Endometrium (tissue), 2 donors: Measurements from ENCODE around the gene TM7SF3.
"Not testable (repeated sequence)": the region's sequence is repeated elsewhere in the genome, so short reads cannot be mapped to it uniquely, and the experiment has no call there.

Experiments
- FAIRE-seq: peaks from 2 replicates; lab custom pipeline; 2012; peaks lifted over from hg19 to GRCh38; lab: Jason Lieb, UNC
- donor health status: control.
- donor health status: control.

The TM7SF3 gene

GRCh38 chr12:27014085-27014858 lies at the start of gene TM7SF3:
Gene TM7SF3, minus strand, starts transcription at chr12:27014384. Its CDS starts 216 bp downstream, at chr12:27014168.
- no peak for FAIRE-seq

GRCh38 chr12:27063250-27063851 lies 49.2 kb upstream of the TM7SF3 start:
- no peak for FAIRE-seq

- FAIRE-seq, result no peak
Measured at GRCh38 chr12:27061317-27061716, 47.1 kb upstream of the TM7SF3 start.

GRCh38 chr12:27060740-27061139 lies 46.6 kb upstream of the TM7SF3 start:
- FAIRE-seq, result no peak

DNA sequence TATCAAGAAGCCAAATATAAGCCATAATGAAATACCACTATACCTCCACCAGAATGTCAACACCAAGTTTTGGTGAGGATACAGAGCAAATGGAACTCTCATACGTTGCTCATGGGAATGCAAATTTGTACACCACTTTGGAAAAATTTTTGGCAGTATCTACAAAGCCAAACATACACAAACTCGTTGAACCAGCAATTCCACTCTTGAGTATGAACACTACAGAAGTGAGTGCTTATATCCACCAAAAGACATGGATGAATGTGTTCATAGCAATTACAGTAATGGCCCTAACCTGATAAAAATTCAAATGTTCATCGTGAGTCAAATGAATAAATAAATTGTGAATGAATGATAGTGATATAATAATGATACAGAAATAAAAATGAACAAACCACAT lies 43.4 kb upstream of the TM7SF3 start:
- no peak for FAIRE-seq

DNA sequence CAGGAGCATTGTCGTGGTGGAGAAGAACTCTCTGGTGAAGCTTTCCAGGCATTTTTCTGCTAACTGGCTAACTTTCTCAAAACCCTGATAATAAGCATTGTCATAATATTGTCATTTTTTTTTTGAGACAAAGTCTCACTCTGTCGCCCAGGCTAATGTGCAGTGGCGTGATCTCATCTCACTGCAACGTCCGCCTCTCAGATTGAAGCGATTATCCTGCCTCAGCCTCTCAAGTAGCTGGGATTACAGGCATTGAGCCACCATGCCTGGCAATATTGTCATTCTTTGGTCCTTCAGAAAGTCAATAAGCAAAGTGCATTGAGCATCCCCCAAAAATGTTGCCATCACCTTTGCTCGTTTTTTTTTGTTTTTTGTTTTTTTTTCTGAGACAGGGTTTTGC lies 41.8 kb upstream of the TM7SF3 start:
- no peak for FAIRE-seq

- FAIRE-seq, result no peak
Measured at GRCh38 chr12:27052742-27053141, 38.6 kb upstream of the TM7SF3 start.

GRCh38 chr12:27052176-27052575 lies 38.0 kb upstream of the TM7SF3 start:
- no peak for FAIRE-seq

GRCh38 chr12:27048822-27049752 lies 34.9 kb upstream of the TM7SF3 start:
- no peak for FAIRE-seq

GRCh38 chr12:27042018-27042417 lies 27.8 kb upstream of the TM7SF3 start:
- not testable (repeated sequence) for FAIRE-seq

DNA sequence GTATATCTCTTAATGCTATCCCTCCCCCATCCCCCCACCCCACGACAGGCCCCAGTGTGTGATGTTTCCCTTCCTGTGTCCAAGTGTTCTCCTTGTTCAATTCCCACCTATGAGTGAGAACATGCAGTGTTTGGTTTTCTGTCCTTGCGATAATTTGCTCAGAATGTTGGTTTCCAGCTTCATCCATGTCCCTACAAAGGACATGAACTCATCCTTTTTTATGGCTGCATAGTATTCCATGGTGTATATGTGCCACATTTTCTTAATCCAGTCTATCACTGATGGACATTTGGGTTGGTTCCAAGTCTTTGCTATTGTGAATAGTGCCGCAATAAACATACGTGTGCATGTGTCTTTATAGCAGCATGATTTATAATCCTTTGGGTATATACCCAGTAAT lies 26.5 kb upstream of the TM7SF3 start:
- not testable (repeated sequence) for FAIRE-seq

DNA sequence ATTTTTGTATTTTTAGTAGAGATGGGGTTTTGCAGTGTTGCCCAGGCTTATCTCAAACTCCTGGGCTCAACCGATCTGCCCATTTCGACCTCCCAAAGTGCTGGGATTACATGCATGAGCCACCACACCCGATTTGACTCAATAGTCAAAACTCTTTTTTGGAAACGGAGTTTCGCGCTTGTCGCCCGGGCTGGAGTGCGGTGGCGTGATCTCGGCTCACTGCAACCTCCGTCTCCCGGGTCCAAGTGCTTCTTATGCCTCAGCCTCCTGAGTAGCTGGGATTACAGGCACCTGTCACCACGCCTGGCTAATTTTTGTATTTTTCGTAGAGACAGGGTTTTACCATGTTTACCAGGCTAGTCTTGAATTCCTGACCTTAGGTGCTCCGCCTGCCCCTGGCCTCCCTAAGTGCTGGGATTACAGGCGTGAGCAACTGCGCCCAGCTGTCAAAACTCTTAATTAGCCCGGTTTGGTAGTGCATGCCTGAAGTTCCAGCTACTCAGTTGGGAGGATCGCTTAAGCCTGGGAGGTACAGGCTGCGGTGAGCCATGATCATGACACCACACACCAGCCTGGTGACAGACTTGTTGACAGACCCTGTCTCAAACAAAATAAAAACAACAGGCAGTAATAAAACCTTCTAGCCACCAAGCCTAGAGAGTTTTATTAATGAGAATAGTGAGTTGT lies 20.6 kb upstream of the TM7SF3 start:
- FAIRE-seq, result no peak

- no peak for FAIRE-seq
Measured at GRCh38 chr12:27032679-27033078, 18.5 kb upstream of the TM7SF3 start.

DNA sequence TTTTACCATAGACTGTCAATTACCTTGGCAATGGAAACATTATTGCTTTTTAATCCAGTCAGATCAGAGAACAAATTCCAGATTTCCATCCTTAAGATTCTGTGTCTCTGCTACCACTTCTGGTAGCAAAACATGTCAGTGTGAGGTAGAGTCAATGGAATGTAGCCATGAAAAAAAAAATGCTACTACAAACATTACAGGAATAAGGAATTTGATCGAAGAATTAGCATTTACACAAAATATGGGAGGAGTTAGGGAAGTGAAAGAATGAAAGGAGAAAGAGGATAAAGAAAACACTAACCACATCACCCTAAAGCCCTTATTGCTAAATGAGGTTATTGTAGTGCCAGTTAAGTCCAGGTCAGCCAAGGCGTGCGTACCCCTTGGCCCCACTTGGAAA lies 17.3 kb upstream of the TM7SF3 start:
- FAIRE-seq, result no peak

DNA sequence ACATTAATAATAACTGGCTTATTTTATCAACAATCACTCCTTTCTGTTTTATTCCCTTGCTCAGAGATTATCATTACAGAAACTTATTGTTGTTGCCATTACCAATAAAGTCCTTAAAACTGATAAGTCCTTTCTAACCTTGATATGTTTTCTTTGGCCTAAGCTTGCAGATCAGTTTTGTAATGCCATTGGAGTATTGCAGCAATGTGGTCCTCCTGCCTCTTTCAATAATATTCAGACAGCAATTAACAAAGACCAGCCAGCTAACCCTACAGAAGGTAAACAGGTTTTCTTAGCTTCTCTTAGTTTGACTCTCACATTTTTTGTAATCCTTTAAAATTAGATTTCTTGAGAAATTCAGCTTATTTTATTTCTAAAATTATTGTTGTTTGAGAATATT lies 12.1 kb upstream of the TM7SF3 start:
- FAIRE-seq, result no peak

- FAIRE-seq, result no peak
Measured at GRCh38 chr12:27025116-27025515, 10.9 kb upstream of the TM7SF3 start.

DNA sequence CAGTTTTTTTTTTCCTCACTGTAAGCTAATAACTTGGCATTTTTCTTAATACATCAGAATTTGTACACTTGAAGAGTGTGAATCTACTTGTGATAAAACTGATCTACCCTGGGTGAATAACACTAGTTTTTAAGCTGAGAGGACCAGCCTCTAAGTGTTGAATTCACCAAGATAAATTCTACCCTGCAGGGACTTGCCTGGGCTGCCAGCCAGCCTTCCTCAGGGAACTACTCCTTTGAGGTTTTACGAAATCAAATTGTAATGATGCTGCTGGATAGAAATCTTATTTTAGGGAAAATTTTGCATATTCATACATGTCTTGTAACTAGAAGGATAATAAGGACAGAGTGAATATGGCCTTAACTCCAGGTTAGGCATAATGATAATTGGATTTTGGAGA lies 10.1 kb upstream of the TM7SF3 start:
- no peak for FAIRE-seq

- no peak for FAIRE-seq
Measured at GRCh38 chr12:27020761-27021160, 6.6 kb upstream of the TM7SF3 start.

GRCh38 chr12:27018037-27018436 lies 3.9 kb upstream of the TM7SF3 start:
- FAIRE-seq, result no peak

DNA sequence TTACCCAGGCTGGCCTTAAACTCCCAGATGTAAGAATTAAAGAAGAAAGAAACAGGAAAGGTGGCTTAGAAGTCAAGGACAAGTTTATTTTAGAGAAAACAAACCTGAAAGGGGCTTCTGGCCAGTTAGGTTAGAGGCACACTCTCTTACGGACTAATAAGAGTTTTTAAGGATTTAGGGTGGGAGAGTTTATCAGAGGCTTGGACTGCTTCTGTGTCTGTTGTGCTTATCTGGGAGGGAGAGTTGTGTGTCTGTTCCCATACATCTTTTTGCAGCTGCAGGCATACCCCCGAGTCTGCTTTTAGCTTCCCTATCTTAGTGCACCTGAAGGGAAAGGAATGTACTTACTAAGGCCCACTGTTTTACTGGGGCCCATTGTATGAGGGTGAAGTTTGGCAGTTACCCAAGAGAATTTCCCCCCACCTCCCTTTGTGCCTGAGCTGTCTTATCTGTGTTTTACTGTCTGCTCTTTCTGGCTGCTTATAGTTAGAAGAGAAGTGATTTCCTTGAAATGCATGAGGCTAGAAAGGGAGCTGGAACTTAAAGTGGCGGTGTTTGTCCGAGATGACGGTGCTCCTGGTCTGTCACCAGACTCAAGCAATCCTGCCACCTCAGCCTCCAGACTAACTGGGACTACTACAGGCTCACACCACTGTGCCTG lies 3.1 kb upstream of the TM7SF3 start:
- not testable (repeated sequence) for FAIRE-seq

DNA sequence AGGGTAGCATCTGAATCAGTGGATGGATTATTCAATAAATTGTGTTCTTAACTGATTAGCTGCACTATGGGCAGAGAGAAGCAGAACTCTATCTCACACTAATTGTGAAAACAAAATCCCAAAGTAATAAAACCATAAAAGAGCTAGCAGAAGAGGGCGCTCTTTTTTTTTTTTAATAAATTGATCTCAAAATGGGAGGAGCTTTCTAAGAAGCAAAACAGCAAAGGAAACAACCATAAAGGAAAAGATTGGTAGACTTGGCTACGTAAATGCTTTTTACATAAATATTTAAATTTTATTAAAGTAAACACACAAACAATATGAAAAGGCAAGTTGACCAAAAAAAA lies 1.5 kb upstream of the TM7SF3 start:
- peak; percentile 54 for FAIRE-seq
